Stimulated activated CD4-positive, alpha-beta T cell treated with anti-CD3 and anti-CD28 coated beads, Interleukin-4, amount 100 ng/mL, for 24 hours (primary cell): ENCODE measurements around the gene LIMS1.
"Not testable (repeated sequence)": the region's sequence is repeated elsewhere in the genome, so short reads cannot be mapped to it uniquely, and the experiment has no call there.

Source experiments
- DNase-seq: peaks from one replicate; pipeline ENCODE4 v3.0.0-alpha.2; 2020

Gene LIMS1

DNA sequence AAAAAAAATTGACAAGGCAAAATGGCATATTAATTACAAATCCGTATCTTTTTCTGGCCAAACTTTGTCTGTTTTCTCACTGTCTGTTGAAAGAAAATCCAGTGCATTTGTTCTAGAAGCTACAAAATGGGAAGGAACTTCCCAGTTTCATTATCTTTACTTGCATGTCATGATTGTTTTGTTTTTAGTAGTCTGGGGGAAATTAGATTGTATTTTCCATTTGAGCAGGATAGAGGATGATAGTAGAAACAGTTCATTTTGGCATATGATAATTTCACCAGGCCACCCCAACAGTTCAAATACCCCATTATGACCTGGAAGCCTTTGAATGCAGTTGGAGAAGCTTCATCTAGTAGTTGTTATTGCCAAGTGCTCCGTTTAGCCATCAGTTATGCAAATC lies 107.5 kb downstream of the LIMS1 start:
- DNase-seq, result no peak

GRCh38 chr2:108643261-108643849 lies 109.1 kb downstream of the LIMS1 start:
- DNase-seq, result no peak

DNA sequence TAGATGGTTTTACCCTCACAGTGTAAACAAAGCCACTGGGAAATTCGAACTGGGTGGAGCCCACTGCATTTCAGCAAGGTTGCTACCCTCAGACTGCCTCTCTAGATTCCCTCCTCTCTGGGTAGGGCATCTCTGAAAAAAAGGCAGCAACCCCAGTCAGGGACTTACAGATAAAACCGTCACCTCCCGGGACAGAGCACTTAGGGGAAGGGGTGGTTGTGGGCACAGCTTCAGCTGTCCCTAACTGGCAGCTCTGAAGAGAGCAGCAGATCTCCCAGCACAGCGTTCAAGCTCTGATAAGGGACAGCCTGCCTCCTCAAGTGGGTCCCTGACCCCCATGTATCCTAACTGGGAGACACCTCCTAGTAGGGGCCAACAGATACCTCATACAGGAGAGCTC lies 109.6 kb downstream of the LIMS1 start:
- DNase-seq, result not testable (repeated sequence)

DNA sequence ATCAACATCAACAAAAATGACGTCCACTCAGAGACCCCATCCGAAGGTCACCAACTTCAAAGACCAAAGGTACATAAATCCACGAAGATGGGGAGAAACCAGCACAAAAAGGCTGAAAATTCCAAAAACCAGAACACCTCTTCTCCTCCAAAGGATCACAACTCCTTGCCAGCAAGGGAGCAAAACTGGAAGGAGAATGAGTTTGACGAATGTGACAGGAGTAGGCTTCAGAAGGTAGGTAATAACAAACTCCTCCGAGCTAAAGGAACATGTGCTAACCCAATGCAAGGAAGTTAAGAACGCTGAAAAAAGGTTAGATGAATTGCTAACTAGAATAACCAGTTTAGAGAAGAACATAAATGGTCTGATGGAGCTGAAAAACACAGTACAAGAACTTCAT lies 110.2 kb downstream of the LIMS1 start:
- DNase-seq, result not testable (repeated sequence)

DNA sequence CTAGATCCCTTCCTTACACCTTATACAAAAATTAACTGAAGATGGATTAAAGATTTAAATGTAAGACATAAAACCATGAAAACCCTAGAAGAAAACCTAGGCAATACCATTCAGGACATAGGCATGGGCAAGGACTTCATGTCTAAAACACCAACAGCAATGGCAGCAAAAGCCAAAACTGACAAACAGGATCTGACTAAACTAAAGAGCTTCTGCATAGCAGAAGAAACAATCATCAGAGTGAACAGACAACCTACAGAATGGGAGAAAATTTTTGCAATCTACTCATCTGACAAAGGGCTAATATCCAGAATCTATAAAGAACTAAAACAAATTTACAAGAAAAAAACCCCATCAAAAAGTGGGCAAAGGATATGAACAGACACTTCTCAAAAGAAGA lies 114.5 kb downstream of the LIMS1 start:
- not testable (repeated sequence) for DNase-seq

DNA sequence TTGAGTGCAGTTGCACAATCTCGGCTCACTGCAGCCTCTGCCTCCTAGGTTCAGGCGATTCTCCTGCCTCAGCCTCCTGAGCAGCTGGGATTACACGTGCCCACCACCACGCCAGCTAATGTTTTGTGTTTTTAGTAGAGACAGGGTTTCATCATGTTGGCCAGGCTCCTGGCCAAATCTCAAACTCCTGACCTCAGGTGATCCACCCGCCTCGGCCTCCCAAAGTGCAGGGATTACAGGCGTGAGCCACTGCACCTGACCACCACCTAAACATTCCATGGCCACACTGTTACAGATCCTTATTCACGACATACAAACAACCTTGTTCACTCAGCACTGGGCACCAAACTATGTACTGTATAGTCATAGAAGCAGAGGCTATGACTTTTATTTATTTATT lies 116.2 kb downstream of the LIMS1 start:
- DNase-seq, result not testable (repeated sequence)

GRCh38 chr2:108651468-108651867 lies 117.2 kb downstream of the LIMS1 start:
- not testable (repeated sequence) for DNase-seq

DNA sequence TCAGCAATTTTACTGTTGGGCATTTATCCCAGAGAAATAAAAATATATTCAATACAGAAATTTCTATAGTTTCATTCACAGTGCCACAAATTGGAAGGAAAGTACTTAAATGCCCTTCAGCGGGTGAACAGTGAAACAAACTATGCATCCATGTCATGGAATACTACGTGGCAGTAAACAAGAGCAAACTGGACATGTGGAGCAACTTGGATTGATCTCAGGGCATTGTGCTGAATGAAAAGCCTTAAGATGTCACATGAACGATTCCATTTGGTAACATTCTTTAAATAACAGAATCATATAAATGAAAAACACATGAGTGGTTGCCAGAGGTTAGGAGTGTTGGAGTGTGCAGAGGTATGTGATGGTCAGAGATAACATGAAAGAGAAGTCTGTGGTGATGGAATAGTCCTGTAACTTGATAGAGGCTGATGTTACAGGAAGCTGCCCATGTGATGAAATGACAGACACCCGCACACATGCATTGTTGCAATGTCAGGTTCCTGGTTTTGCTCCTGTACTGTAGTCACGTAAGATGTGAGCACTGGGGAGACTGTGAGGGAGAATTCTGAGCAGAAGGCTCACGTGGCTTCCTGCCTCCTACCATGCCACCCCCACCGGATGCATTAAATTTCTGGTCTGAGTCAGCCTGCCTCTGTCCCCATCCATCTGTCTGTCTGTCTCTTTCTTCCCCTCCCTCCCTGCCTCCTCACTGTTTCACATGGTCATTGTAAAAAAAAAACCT lies 118.1 kb downstream of the LIMS1 start:
- DNase-seq, result peak; percentile 49

DNA sequence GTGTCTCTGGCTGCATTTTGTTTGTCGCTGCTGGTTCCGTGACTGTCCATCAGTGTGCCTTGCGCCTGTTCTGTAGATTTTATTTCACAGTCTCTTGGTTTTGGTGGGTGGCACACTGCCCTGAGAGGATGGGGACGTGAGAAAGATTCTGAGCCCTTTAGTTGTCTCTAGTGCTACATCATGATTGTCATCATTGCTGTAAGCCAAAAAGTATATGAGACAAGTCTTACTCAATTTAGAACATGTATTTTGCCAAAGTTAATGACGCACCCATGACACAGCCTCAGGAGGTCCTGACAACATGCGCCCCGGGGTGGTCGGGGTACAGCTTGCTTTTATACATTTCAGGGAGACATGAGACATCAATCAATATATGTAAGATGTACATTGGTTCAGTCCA lies 119.2 kb downstream of the LIMS1 start:
- not testable (repeated sequence) for DNase-seq

- DNase-seq, result not testable (repeated sequence)
Measured at GRCh38 chr2:108653849-108654248, 119.6 kb downstream of the LIMS1 start.

- DNase-seq, result not testable (repeated sequence)
Measured at GRCh38 chr2:108654521-108655125, 120.4 kb downstream of the LIMS1 start.

GRCh38 chr2:108655270-108655669 lies 121.0 kb downstream of the LIMS1 start:
- DNase-seq, result not testable (repeated sequence)

- not testable (repeated sequence) for DNase-seq
Measured at GRCh38 chr2:108656282-108656681, 122.0 kb downstream of the LIMS1 start.

GRCh38 chr2:108657517-108657916 lies 123.2 kb downstream of the LIMS1 start:
- DNase-seq, result not testable (repeated sequence)

DNA sequence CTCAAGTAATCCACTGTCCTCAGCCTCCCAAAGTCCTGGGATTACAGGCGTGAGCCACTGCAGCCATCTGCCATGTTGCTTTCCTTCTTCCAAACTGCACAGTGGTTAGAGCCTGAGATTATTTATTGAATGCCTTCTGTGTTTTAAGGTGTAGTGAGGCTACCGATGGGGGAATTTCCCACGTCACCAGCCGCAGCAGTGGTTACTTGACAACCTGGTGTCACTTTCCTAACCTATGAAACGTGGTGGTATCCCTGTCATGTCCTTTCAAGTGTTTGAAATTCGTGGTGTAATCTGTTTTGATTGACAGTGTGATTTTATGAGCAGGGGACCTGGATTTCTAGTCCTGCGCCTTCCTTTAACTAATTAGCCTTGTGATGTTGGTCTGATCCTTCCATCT lies 124.3 kb downstream of the LIMS1 start:
- not testable (repeated sequence) for DNase-seq

DNA sequence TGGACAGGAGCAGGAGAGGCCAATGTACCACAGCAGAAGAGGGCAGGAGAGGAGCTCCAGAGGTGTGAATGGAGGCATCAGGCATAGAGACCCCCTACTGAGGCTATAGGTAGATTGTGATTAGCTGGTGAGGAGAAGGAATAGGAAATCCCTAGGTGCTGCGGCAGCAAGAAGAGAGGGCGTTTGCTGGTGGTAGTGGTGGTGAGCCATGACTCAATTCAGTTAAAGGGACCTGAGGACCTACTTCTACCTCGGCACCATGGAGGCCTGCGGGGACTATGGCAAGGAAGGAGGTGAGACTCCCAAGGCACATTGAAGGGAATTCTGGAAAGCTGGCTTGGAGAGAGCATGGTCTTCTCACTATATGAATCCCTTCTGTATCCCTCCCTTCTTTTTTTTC lies 127.2 kb downstream of the LIMS1 start:
- DNase-seq, result not testable (repeated sequence)

GRCh38 chr2:108662207-108662612 lies 127.9 kb downstream of the LIMS1 start:
- DNase-seq, result not testable (repeated sequence)

DNA sequence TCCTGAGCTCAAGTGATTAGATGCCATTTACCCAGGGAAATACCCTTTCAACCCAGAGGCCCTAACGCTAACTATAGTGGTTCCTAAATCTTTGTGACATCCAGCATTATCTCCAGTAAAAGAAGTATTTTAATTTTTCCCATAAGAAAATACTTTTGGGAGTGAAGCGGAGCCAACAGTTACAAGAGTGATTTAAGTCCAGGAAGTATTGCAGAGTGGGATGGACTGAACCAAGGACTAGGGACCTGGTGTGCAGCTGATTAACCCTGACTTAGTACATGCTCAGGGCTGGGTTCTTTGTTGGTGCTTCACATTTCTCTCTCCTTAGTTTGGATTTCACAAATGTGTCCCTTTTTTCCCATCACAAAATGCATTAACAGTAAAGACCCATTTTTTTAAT lies 129.1 kb downstream of the LIMS1 start:
- not testable (repeated sequence) for DNase-seq

DNA sequence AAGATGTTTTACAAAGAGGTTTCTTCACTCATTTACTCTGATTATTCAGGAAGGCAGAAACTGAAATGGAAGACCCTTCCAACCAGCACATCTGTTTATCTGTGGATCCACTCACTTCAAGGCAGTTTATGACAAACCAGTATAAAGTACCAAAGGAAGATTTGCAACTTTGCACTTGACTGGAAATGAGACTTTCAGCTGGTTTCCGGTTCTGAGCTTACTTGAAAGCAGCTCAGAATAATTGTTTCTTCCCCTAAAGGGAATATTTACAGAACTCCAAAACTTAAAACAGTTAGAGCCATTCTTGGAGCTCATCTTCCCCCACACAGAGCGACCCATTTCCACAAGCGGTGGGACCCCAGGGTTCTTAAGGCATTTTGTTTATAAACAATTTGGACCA lies 129.8 kb downstream of the LIMS1 start:
- not testable (repeated sequence) for DNase-seq

DNA sequence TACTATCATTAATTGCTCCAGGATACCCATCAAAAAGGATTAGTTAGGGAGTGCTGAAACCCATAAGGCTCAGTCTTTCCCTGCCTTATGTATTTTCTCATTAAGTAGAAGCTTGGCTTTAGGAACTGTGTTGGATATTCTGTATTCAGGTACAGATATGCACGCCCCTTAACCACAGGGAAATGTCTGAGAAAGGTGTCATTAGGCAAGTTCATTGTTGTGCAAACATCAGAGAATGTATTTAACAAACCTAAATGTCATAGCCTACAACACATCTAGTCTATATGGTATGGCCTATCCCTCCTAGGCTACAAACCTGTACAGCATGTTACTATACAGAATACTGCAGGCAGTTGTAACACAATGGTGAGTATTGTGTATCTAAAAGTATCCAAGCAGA lies 130.7 kb downstream of the LIMS1 start:
- not testable (repeated sequence) for DNase-seq

- not testable (repeated sequence) for DNase-seq
Measured at GRCh38 chr2:108665975-108666374, 131.7 kb downstream of the LIMS1 start.

DNA sequence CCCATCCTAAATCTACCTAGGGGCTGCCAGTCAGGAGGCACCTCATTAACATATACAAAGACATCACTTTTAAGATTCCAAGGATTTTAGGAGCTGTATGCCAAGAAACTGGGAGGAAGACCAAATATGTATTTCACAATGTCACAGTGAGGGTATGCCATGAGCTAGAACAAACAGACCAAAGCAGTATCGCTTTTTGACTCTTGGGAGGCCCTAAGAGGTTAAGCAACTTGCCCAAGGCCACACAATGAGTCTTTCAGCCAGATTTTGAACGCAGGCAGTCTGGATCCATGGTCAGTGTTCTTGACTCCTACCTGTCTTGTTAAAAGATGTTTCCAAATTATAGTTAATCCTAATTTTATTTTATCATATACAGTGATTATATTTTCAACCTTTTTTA lies 132.9 kb downstream of the LIMS1 start:
- not testable (repeated sequence) for DNase-seq

DNA sequence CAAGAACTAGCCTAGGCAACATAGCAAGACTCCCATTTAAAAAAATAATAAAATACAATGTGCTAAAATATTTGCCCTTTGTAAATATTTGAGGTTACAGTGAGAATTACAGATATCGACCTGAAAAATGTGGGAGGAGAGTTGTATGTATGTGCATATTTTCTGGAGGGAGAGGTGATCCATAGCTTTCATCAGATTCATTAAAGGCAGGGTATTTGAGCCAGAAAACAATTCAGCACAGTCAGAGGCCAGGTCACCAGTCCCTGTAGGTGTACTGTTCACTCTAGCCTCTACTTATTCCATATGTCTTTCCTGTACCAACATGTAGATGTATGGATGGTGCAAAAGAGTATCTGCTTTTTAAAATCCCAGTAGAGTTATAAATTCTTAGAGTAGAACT lies 136.0 kb downstream of the LIMS1 start:
- not testable (repeated sequence) for DNase-seq

DNA sequence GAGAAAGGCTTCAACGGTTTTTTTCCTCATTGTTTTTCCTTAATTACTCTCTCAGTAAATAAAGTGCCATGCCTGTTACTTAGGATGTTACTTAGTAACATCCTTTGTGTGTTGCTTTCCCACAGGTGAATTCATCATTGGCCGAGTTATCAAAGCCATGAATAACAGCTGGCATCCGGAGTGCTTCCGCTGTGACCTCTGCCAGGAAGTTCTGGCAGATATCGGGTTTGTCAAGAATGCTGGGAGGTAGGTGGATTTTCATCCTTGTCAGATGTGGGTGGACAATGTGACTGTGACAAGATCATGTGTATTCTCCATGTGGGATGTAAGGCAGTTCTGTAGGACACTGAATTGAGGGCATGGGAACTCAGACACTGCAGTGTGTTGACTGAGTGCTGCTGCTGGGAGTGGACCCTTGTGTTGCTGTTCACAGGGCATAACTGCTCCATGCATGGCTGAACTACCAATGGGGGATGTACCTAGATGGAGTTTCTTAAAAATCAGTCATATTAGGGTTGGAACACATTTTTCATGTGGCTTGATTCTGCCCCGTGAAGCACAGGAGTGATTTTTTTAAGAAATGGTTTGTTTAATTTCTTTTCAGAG lies 138.0 kb downstream of the LIMS1 start:
- not testable (repeated sequence) for DNase-seq
